ENCODE results near the gene ZWILCH. TPM values are rescaled to one million over a fixed set of nuclear protein-coding genes. Genes with fewer than 3 reads are reported as not detected.

ZWILCH gene
- total RNA-seq, 1 donor from 2014 or later = 23.3 TPM

- Mint-ChIP-seq H3K4me3 (ENCODE audit: low read depth) (no peak overlapping the region), H3K4me1 (ENCODE audit: low read depth) (peaks cover 14% of the 10 kb centered on the region), H3K27ac (no peak overlapping the region), H3K27me3 (no peaks in the 10 kb centered on the region), H3K36me3 (ENCODE audit: insufficient read depth) (no peaks in the 10 kb centered on the region), H3K9me3 (ENCODE audit: low read depth) (no peaks in the 10 kb centered on the region)
- DNase-seq (ENCODE audit: low spot score, unreplicated experiment) = no peak
- TF ChIP-seq, protein P1, sequence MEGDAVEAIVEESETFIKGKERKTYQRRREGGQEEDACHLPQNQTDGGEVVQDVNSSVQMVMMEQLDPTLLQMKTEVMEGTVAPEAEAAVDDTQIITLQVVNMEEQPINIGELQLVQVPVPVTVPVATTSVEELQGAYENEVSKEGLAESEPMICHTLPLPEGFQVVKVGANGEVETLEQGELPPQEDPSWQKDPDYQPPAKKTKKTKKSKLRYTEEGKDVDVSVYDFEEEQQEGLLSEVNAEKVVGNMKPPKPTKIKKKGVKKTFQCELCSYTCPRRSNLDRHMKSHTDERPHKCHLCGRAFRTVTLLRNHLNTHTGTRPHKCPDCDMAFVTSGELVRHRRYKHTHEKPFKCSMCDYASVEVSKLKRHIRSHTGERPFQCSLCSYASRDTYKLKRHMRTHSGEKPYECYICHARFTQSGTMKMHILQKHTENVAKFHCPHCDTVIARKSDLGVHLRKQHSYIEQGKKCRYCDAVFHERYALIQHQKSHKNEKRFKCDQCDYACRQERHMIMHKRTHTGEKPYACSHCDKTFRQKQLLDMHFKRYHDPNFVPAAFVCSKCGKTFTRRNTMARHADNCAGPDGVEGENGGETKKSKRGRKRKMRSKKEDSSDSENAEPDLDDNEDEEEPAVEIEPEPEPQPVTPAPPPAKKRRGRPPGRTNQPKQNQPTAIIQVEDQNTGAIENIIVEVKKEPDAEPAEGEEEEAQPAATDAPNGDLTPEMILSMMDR (IDR thresholded peaks at IDR 0.05; ENCODE audit: unreplicated experiment) = no peak
These were observed 60.1 kb downstream of the ZWILCH start for GRCh38 chr15:66565141-66565641.

- H3K4me3 Mint-ChIP-seq (ENCODE audit: low read depth) = no peak within 1 kb of the TSS
These were observed 60.6 kb downstream of the ZWILCH start, which contains the start of gene LCTL for GRCh38 chr15:66565741-66566144. Gene LCTL, minus strand, starts transcription at chr15:66565998. Its CDS starts 633 bp downstream, at chr15:66565365.

DNA sequence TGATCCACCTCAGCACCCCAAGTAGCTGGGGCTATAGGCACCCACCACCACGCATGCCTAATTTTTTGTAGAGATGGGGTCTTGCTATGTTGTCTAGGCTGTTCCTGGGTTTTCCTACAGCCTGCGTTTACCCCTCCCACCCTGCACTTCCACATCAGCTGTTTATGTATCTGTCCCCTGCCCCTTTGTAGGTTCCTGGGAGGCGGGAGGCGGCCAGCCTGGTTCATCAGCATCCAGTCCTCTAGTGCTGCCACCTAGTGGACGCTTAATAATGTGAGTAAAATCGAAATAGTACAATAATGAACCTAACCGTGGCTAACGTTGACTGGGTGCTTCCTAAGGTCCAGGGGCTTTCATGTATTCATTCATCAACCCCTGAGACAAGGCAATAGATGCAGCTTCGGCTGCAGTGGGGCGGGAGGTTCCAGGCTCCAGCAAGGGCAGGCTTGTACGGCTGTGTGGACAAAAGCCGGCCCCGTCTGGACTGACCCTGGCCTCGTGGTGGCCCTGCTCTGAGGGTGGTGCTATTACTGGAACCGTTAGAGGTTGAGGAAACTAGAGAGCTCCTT, 61.9 kb downstream of the ZWILCH start:
- Mint-ChIP-seq H3K4me1 (ENCODE audit: low read depth) (peaks cover 14% of the 10 kb centered on the region), H3K9me3 (ENCODE audit: low read depth) (no peaks in the 10 kb centered on the region), H3K27me3 (no peaks in the 10 kb centered on the region), H3K4me3 (ENCODE audit: low read depth) (no peak overlapping the region), H3K27ac (peak overlapping the region; percentile 23), H3K36me3 (ENCODE audit: insufficient read depth) (no peaks in the 10 kb centered on the region)
- TF ChIP-seq, protein P1 (IDR thresholded peaks at IDR 0.05; ENCODE audit: unreplicated experiment) = peak; percentile 80
- DNase-seq (ENCODE audit: low spot score, unreplicated experiment) = peak; percentile 60

More at GRCh38 chr15:66565741-66566144, 60.6 kb downstream of the ZWILCH start, which contains the start of gene LCTL:
- Mint-ChIP-seq H3K9me3 (ENCODE audit: low read depth) (no peaks in the 10 kb centered on the region), H3K27ac (peak within 1 kb of the TSS; percentile 23), H3K27me3 (no peaks in the 10 kb centered on the region), H3K4me1 (ENCODE audit: low read depth) (peaks cover 14% of the 10 kb centered on the region), H3K36me3 (ENCODE audit: insufficient read depth) (no peaks in the 10 kb centered on the region)
- TF ChIP-seq, protein P1 (IDR thresholded peaks at IDR 0.05; ENCODE audit: unreplicated experiment) = no peak
- no peak for DNase-seq (ENCODE audit: low spot score, unreplicated experiment)

DNA sequence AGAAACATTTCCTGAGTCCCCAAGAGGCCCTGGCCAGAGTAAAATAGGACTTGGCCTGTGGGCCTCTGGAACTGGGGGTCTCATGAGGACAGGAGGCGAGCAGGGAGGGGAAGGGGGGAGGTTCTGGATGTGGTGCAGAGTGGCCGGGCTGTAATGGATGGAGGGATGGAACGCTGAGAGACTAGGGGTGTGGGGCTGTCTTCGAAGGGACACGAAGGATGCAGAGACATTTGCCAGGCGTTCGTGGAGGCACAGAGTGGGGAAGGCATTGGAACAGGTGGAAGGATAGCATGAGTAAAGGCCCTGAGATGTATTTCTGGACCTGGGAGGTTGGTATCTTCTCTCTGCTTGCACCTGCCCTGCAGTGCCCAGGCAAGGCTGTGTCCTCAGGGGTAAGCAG, 62.8 kb downstream of the ZWILCH start:
- Mint-ChIP-seq H3K4me1 (ENCODE audit: low read depth) (peaks cover 14% of the 10 kb centered on the region), H3K36me3 (ENCODE audit: insufficient read depth) (no peaks in the 10 kb centered on the region), H3K27me3 (no peaks in the 10 kb centered on the region), H3K4me3 (ENCODE audit: low read depth) (no peak overlapping the region), H3K27ac (no peak overlapping the region), H3K9me3 (ENCODE audit: low read depth) (no peaks in the 10 kb centered on the region)
- no peak for DNase-seq (ENCODE audit: low spot score, unreplicated experiment)
- TF ChIP-seq, protein P1 (IDR thresholded peaks at IDR 0.05; ENCODE audit: unreplicated experiment) = no peak

DNA sequence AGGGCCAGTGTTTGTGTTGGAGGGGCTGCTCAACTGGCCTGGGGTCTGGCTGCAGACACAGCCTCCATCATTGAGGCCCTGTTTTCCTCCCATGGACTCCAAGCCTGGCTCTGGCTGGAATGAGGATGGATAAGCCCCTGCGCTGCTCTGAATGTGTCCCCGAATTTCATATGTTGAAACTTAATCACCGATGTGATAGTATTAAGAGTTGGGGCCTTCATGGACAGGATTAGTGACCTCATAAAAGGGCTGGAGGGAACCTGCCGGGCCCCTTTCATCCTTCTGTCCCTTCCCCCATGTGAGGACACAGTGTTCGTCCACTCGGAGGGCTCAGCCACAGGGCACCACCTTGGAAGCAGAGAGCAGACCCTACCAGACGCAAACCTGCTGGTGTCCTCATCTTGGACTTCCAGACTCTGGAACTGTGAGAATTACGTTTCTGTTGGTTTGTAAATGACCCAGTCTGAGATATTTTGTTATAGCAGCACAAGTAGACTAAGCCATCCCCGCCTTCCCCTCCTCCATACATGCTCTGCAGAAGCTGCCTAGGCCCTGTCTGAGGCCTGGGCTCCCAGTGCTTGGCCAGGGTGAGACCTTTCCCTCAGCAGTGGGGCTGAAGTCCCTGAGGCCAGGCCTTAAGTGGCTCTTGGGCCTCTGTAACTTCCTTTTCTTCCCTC, 64.5 kb downstream of the ZWILCH start:
- H3K36me3 Mint-ChIP-seq (ENCODE audit: insufficient read depth) = no peaks in the 10 kb centered on the region
- no peak overlapping the region for H3K27ac Mint-ChIP-seq
- H3K27me3 Mint-ChIP-seq = peaks cover 2% of the 10 kb centered on the region
- no peak overlapping the region for H3K4me3 Mint-ChIP-seq (ENCODE audit: low read depth)
- TF ChIP-seq, protein P1 (IDR thresholded peaks at IDR 0.05; ENCODE audit: unreplicated experiment) = no peak
- no peak for DNase-seq (ENCODE audit: low spot score, unreplicated experiment)
- H3K9me3 Mint-ChIP-seq (ENCODE audit: low read depth) = no peaks in the 10 kb centered on the region
- peaks cover 14% of the 10 kb centered on the region for H3K4me1 Mint-ChIP-seq (ENCODE audit: low read depth)

All from progenitor cell of endocrine pancreas (in vitro differentiated cells).